Hepatocyte (in vitro differentiated cells): ENCODE results near the gene A2ML1. TPM values are rescaled to one million over a fixed set of nuclear protein-coding genes. Genes with fewer than 3 reads are reported as not detected.

Experiments used
- DNase-seq: peaks from one replicate; pipeline ENCODE4 v3.0.0-alpha.2; 2016; ENCODE audit warnings: low spot score
- H2AFZ ChIP-seq: fragments of 200-600 bp; sonication (generic); 2 replicates; pipeline ENCODE4 v1.6.0; 2016; ENCODE audit warnings: antibody characterized with exemption, mild to moderate bottlenecking
- H3K27ac ChIP-seq: fragments of 200-600 bp; sonication (generic); 2 replicates; pipeline ENCODE4 v1.5.1; 2016; ENCODE audit warnings: mild to moderate bottlenecking
- H3K27me3 ChIP-seq: fragments of 200-600 bp; sonication (generic); 2 replicates; pipeline ENCODE4 v1.6.1; 2016
- H3K36me3 ChIP-seq: fragments of 200-600 bp; sonication (generic); replicated peaks from 2 replicates; pipeline ENCODE4 v1.5.1; 2016; ENCODE audit warnings: low read depth; ENCODE audit not compliant: insufficient read depth
- H3K4me1 ChIP-seq: fragments of 200-600 bp; sonication (generic); 2 replicates; pipeline ENCODE4 v1.5.1; 2016; ENCODE audit warnings: mild to moderate bottlenecking, moderate library complexity; ENCODE audit not compliant: insufficient read depth
- H3K4me2 ChIP-seq: fragments of 200-600 bp; sonication (generic); 2 replicates; pipeline ENCODE4 v1.6.0; 2016
- H3K4me3 ChIP-seq: fragments of 200-600 bp; sonication (generic); 2 replicates; pipeline ENCODE4 v1.5.1; 2016; ENCODE audit warnings: mild to moderate bottlenecking
- H3K79me2 ChIP-seq: fragments of 200-600 bp; sonication (generic); 2 replicates; pipeline ENCODE4 v1.6.0; 2017; ENCODE audit warnings: mild to moderate bottlenecking
- H3K9me2 ChIP-seq: fragments of 200-600 bp; sonication (generic); replicated peaks from 2 replicates; pipeline ENCODE4 v1.6.0; 2017; ENCODE audit warnings: mild to moderate bottlenecking; ENCODE audit not compliant: insufficient read depth
- H3K9me3 ChIP-seq: fragments of 200-600 bp; sonication (generic); 2 replicates; pipeline ENCODE4 v1.5.1; 2016; ENCODE audit warnings: low read depth, mild to moderate bottlenecking
- H4K20me1 ChIP-seq: fragments of 200-600 bp; sonication (generic); 2 replicates; pipeline ENCODE4 v1.6.0; 2016; ENCODE audit warnings: mild to moderate bottlenecking; ENCODE audit not compliant: insufficient read depth, poor library complexity, severe bottlenecking
- EZH2 ChIP-seq: fragments of 200-600 bp; sonication (generic); IDR thresholded peaks from 2 replicates; pipeline ENCODE4 v1.6.1; 2016; ENCODE audit warnings: antibody characterized with exemption, mild to moderate bottlenecking, borderline replicate concordance
- EZH2phosphoT487 ChIP-seq: fragments of 200-600 bp; sonication (generic); IDR thresholded peaks from one replicate; pipeline ENCODE4 v1.6.1; 2018; ENCODE audit warnings: antibody characterized with exemption, mild to moderate bottlenecking, low read depth, moderate library complexity; ENCODE audit not compliant: unreplicated experiment, severe bottlenecking
- whole genome bisulfite sequencing: methylation state at CpG from one replicate; pipeline ENCODE4 v1.1.6; 2016; ENCODE audit warnings: low lambda C conversion rate; ENCODE audit errors: missing lambda C conversion rate; 5-methylcytosine and 5-hydroxymethylcytosine counted together
- polyA plus RNA-seq: library from polyadenylated mRNA; unstranded; fragments of >200 nt; fragmentation: Nextera tagmentation; extraction: Ambion mirVana; gene quantifications from 2 replicates; pipeline ENCODE4 v1.2.1, GENCODE V29; 2016
- total RNA-seq: library from RNA; depleted of rRNA; stranded (reverse); fragments of >200 nt; gene quantifications from 2 replicates; pipeline ENCODE4 v1.2.3, GENCODE V29; 2014
- TF ChIP-seq, protein P1 (sequence below): fragments of 200-600 bp; sonication (generic); IDR thresholded peaks from 2 replicates; pipeline ENCODE4 v1.5.1; 2016; ENCODE audit warnings: antibody characterized with exemption, mild to moderate bottlenecking; ENCODE audit not compliant: poor library complexity

The A2ML1 gene
- total and polyA plus RNA-seq, 2 experiments from 2014 or later, result 1.0 to 1.1 TPM

DNA sequence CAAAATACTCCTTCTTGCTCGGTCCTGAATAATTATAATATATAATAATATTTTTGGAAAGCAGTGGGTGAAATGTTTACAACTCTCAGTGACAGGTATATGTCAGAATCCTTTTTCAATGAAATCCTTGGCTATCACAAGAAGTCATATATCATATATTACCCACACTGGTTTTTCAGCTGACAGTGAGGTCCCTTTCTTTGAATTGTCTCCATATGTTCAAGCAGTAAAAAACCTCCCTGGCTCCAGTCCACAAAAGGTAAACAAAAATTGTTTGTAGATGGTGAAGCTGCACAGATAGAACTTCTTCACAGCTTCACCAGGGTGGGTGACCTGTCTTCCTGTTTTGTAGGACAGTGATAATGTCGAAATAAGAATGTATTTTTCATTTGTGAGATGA lies 44.0 kb downstream of the A2ML1 start:
- Histone ChIP-seq H3K36me3 (no peaks in the 10 kb centered on the region), H3K27ac (no peak overlapping the region)

DNA sequence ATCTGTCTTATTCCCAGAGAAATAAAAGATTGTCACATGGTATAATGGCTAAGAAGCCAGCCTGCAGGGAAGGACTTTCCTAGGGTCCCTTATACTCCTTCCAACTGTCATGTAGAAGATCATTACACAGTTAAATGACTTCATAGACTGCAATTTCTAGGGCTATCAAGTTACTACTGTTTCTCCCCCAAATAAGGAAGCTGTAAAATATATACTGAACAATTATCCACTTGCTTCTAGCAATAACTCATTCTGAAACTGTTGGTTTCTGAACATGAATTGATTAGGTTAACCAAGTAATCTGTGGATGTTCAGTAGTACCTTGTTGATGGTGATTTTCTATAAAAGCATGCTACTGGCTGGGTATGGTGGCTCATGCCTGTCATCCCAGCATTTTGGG lies 44.6 kb downstream of the A2ML1 start:
- Histone ChIP-seq H3K9me3 (no peaks in the 10 kb centered on the region), H2AFZ (no peak overlapping the region), H3K27ac (no peak overlapping the region), H3K36me3 (no peaks in the 10 kb centered on the region), H3K4me3 (no peak overlapping the region), H3K4me2 (no peak overlapping the region), H3K27me3 (no peaks in the 10 kb centered on the region), H3K4me1 (no peaks in the 10 kb centered on the region), H3K79me2 (no peaks in the 10 kb centered on the region), H4K20me1 (no peaks in the 10 kb centered on the region), H3K9me2 (no peaks in the 10 kb centered on the region)
- no peak for DNase-seq
- TF ChIP-seq EZH2phosphoT487 (no peak), EZH2 (no peak)
- TF ChIP-seq, protein P1, sequence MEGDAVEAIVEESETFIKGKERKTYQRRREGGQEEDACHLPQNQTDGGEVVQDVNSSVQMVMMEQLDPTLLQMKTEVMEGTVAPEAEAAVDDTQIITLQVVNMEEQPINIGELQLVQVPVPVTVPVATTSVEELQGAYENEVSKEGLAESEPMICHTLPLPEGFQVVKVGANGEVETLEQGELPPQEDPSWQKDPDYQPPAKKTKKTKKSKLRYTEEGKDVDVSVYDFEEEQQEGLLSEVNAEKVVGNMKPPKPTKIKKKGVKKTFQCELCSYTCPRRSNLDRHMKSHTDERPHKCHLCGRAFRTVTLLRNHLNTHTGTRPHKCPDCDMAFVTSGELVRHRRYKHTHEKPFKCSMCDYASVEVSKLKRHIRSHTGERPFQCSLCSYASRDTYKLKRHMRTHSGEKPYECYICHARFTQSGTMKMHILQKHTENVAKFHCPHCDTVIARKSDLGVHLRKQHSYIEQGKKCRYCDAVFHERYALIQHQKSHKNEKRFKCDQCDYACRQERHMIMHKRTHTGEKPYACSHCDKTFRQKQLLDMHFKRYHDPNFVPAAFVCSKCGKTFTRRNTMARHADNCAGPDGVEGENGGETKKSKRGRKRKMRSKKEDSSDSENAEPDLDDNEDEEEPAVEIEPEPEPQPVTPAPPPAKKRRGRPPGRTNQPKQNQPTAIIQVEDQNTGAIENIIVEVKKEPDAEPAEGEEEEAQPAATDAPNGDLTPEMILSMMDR, result no peak

More for the DNA sequence above, 44.0 kb downstream of the A2ML1 start:
- no peaks in the 10 kb centered on the region for H3K4me1 ChIP-seq
- no peaks in the 10 kb centered on the region for H3K9me3 ChIP-seq
- H2AFZ ChIP-seq, result no peak overlapping the region
- WGBS, result 79% methylated on average over 2 of the region's 2 CpGs
- no peak overlapping the region for H3K4me3 ChIP-seq
- TF ChIP-seq EZH2phosphoT487, result no peak
- TF ChIP-seq, protein P1, result no peak
- TF ChIP-seq EZH2, result no peak
- H3K4me2 ChIP-seq, result no peak overlapping the region
- no peaks in the 10 kb centered on the region for H3K9me2 ChIP-seq
- no peaks in the 10 kb centered on the region for H4K20me1 ChIP-seq
- no peaks in the 10 kb centered on the region for H3K27me3 ChIP-seq
- no peak for DNase-seq
- H3K79me2 ChIP-seq, result no peaks in the 10 kb centered on the region

DNA sequence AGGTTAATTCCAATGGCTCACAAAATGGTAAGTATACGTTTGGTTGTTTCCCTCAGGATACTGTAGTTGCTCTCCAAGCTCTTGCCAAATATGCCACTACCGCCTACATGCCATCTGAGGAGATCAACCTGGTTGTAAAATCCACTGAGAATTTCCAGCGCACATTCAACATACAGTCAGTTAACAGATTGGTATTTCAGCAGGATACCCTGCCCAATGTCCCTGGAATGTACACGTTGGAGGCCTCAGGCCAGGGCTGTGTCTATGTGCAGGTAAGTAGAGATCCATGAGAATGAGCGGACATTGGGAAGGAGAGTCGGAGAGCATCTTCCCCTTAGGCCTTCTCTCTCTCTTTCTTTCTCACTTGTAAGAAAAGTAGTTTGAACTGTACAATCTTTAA lies 45.4 kb downstream of the A2ML1 start:
- Histone ChIP-seq H3K79me2 (no peaks in the 10 kb centered on the region), H3K27me3 (no peaks in the 10 kb centered on the region), H3K9me2 (no peaks in the 10 kb centered on the region), H3K4me1 (no peaks in the 10 kb centered on the region), H3K36me3 (no peaks in the 10 kb centered on the region), H3K9me3 (no peaks in the 10 kb centered on the region), H4K20me1 (no peaks in the 10 kb centered on the region), H3K4me2 (no peak overlapping the region), H3K27ac (no peak overlapping the region), H2AFZ (no peak overlapping the region), H3K4me3 (no peak overlapping the region)
- DNase-seq, result no peak
- WGBS, result 94% methylated on average over 6 of the region's 6 CpGs
- TF ChIP-seq, protein P1, result no peak
- TF ChIP-seq EZH2 (no peak), EZH2phosphoT487 (no peak)

DNA sequence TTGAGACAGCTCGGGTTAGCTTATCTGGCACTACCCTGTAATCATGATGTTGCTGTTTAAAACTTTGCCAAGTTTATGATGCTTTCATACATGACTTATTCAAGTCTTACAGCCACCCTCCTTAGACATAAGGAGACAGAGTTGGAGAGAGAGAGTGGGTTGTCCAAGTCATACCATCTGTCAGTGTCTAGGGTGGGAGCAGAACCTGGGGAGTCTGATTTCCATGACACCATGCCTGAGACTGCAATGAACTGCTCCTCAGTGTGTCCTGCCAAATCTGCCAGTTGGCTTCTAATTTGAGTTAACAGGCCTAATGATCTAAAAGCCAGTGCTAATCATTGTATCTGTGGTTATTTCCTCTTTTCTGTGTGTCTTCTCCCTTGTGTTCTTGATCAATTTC lies 48.2 kb downstream of the A2ML1 start:
- no peaks in the 10 kb centered on the region for H3K27me3 ChIP-seq
- H3K27ac ChIP-seq, result no peak overlapping the region
- no peak for DNase-seq
- H3K4me2 ChIP-seq, result no peak overlapping the region
- H3K4me1 ChIP-seq, result no peaks in the 10 kb centered on the region
- no peak for TF ChIP-seq EZH2
- no peak for TF ChIP-seq EZH2phosphoT487
- TF ChIP-seq, protein P1, result no peak
- no peaks in the 10 kb centered on the region for H3K36me3 ChIP-seq
- no peak overlapping the region for H3K4me3 ChIP-seq
- H4K20me1 ChIP-seq, result no peaks in the 10 kb centered on the region
- 100% methylated on average over 1 of the region's 1 CpG for WGBS
- H3K9me2 ChIP-seq, result no peaks in the 10 kb centered on the region
- no peaks in the 10 kb centered on the region for H3K9me3 ChIP-seq
- H2AFZ ChIP-seq, result no peak overlapping the region
- no peaks in the 10 kb centered on the region for H3K79me2 ChIP-seq
